Ecto neural progenitor cell (in vitro differentiated cells): ENCODE data around the gene ALDH3B1.

Source experiments
- DNase-seq: peaks from one replicate; pipeline ENCODE4 v3.0.0-alpha.2; 2018; ENCODE audit warnings: low spot score

ALDH3B1 gene

GRCh38 chr11:68044145-68044813 is 34.2 kb downstream of the ALDH3B1 start:
- DNase-seq = peak; percentile 46

DNA sequence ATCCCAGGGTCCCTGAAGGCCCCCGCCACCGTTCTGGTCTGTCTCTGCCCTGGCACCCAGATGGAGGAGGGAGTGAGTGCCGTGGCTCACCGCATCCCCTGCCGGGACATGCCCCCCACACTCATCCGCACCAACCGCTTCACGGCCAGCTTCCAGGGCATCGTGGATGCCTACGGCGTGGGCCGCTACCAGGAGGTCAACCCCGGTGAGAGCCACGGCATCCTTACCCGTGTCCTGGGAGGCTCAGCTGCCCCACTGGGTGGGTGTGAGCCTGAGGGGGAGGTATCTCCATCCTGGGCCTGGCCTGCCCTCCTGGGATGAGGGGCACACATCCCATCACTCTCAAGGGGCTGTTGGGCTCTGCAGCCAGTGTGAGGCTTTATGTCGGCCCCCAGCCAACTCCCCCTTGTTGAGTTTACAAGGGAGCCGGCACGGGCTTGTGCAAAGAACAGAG is 34.8 kb downstream of the ALDH3B1 start:
- peak; percentile 43 for DNase-seq

DNA sequence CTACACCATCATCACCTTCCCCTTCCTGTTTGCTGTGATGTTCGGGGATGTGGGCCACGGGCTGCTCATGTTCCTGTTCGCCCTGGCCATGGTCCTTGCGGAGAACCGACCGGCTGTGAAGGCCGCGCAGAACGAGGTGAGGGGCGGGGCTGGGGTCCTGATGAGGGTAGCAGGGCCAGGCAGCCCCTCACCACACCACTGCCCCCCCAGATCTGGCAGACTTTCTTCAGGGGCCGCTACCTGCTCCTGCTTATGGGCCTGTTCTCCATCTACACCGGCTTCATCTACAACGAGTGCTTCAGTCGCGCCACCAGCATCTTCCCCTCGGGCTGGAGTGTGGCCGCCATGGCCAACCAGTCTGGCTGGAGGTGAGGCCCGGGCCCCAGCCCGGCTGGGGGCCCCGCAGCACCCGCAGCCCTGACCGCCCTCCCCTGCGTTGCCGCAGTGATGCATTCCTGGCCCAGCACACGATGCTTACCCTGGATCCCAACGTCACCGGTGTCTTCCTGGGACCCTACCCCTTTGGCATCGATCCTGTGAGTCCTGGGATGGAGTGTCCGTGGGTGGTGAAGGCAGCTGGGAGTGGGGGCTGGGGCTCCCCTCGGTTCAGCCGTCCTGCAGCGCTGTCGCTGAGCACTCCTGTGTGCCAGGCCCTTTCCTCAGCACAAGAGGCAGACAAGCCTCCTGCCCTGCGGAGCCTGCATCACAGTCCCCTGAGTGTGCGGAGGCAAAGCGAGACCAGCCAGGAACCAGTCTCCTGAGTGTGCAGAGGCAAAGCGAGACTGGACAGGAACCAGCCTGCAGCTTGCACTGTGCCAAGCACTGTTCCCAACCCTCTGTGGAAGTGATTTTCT is 37.5 kb downstream of the ALDH3B1 start:
- DNase-seq = no peak

GRCh38 chr11:68048681-68049508 is 38.8 kb downstream of the ALDH3B1 start:
- peak; percentile 44 for DNase-seq

DNA sequence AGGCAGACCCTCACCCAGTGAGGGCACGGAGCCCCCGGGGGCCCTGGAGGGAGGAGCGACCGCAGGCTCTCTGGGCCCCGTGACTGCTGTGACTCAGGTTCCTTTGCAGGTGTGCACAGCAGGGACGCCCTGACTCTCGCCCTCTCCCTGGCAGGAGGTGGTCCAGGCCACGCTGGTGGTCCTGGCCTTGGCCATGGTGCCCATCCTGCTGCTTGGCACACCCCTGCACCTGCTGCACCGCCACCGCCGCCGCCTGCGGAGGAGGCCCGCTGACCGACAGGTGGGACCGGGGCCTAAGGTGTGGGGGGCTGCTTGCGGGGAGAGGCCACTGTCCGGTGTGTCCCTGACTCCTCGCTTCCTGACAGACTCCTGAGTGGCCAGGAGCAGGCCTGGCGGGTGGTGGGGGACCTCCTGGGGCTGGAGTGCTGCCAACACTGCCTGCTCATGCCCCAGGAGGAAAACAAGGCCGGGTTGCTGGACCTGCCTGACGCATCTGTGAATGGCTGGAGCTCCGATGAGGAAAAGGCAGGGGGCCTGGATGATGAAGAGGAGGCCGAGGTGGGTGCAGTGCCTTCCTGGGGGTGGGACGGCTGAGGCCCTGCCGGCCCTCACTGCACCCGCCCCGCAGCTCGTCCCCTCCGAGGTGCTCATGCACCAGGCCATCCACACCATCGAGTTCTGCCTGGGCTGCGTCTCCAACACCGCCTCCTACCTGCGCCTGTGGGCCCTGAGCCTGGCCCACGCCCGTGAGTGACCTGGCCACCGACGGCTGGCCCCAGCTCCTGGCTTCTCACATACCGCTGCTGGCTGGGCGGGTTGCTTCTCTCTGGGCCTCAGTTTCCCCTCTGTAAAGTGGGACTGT is 39.6 kb downstream of the ALDH3B1 start:
- DNase-seq = peak; percentile 44

GRCh38 chr11:68050371-68050841 is 40.3 kb downstream of the ALDH3B1 start:
- DNase-seq = no peak

GRCh38 chr11:68051191-68052136 is 41.3 kb downstream of the ALDH3B1 start:
- no peak for DNase-seq

GRCh38 chr11:68052137-68052873 is 42.2 kb downstream of the ALDH3B1 start:
- DNase-seq = no peak

- DNase-seq = no peak
Observed at GRCh38 chr11:68053117-68053516, 43.0 kb downstream of the ALDH3B1 start.

- no peak for DNase-seq
Observed at GRCh38 chr11:68053981-68054812, 44.1 kb downstream of the ALDH3B1 start.

GRCh38 chr11:68056317-68057285 is 46.5 kb downstream of the ALDH3B1 start:
- no peak for DNase-seq

DNA sequence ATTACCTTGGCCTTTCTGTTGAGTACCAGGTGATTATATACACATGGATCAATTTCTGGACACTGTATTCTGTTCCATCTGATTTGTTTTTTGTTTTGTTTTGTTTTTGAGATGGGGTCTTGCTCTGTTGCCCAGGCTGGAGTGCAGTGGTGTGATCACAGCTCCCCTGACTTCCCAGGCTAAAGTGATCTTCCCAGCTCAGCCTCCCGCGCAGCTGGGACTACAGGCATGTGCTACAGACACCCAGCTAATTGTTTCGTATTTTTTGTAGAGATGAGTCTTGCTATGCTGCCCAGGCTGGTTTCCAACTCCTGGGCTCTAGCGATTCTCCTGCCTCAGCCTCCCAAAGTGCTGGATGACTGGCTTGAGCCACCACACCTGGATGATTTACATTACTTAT is 47.7 kb downstream of the ALDH3B1 start:
- DNase-seq = no peak

DNA sequence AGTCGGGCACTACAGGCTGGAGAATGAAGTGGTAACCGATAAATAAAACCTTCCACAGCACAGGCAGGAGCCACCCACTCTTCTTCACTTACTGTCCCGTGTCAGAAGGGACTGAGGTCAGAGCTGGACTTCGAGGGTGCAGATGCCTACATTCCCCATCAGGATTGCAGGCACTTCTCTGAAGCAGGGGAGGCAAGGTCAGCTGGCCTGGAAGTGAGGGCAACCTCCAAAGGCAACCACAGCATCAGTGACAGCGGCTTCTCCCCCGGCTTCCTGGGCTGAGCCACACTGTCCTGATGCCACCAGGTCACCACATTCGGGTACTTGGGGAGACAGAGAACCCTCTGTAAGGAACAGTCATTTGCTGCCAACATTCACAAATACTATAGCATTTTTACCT is 51.4 kb downstream of the ALDH3B1 start:
- DNase-seq = no peak

GRCh38 chr11:68064926-68065325 is 54.8 kb downstream of the ALDH3B1 start:
- no peak for DNase-seq

- no peak for DNase-seq
Observed at GRCh38 chr11:68065841-68066240, 55.7 kb downstream of the ALDH3B1 start.

DNA sequence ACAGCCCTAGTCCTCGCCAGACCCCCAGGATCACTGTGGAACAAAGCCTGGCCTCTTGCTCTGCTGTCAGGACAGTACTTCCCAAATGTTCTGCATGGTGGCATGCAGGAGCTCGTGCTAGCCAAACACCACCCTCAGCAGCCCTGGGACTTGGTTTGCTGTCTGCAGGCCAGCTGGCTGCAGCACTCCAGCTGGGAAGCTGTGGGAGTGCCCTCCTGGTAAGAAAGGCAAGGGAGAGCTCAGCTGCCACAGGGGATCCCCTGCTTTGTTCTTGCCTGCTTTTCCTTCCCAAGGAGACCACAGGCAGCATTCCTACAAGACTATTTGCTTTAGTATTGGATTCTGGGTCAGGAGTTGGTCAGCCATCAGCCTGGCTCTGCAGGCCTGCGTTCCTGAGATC is 56.6 kb downstream of the ALDH3B1 start:
- DNase-seq = no peak

- DNase-seq = no peak
Observed at GRCh38 chr11:68067991-68068390, 57.9 kb downstream of the ALDH3B1 start.
